ENCODE results near the gene ITGB5. TPM values are rescaled to one million over a fixed set of nuclear protein-coding genes. Genes with fewer than 3 reads are reported as not detected.
A peak's percentile ranks its signal among the peaks of the same experiment; 100 is the strongest.

Gene ITGB5
- total RNA-seq, 1 donor from 2014 or later, result 122 TPM

DNA sequence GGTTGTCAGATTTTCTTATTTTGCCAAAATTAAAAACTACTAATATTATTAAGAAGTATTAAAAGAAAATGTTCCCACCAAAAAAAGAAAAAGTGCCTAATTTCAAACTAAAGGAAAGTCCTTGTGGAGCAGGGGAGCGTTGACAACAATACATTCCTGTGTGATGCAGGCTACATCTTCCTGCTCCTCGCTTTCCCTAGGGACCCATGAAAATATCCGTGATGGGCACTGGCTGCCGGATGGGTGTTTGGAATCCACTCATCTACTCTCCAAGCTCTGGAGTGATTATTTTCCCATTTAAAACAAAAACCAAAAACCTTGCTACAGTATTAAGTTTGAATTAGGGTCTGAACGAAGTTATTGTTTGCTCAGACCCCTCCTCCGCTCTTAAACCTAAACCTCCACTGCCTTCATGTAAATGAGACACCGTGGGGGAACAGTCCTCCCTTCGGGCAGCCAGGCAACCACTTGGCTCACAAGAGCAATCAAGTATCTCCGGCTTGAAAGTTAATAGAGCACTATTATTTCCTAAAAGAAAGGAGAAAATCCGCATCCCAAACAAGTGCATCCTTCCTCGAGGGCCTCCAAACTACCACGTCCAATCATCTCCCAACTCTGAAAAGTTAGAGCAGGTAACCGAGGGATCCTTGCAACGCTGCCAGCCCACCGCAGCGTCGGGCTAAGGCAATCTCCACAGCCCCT, 1.5 kb downstream of the ITGB5 start:
- no peaks in the 10 kb centered on the region for H3K9me3 ChIP-seq (replicated peaks)
- intact Hi-C loops (cut with micrococcal nuclease), result no loop called here
- peak overlapping the region; percentile 93 for H3K27ac ChIP-seq (replicated peaks)
- peaks cover 59% of the 10 kb centered on the region for H3K4me1 ChIP-seq
- H3K4me3 ChIP-seq, result peak overlapping the region; percentile 94
- H3K27me3 ChIP-seq (ENCODE audit: low read depth), result no peaks in the 10 kb centered on the region
- TF ChIP-seq, protein P1, sequence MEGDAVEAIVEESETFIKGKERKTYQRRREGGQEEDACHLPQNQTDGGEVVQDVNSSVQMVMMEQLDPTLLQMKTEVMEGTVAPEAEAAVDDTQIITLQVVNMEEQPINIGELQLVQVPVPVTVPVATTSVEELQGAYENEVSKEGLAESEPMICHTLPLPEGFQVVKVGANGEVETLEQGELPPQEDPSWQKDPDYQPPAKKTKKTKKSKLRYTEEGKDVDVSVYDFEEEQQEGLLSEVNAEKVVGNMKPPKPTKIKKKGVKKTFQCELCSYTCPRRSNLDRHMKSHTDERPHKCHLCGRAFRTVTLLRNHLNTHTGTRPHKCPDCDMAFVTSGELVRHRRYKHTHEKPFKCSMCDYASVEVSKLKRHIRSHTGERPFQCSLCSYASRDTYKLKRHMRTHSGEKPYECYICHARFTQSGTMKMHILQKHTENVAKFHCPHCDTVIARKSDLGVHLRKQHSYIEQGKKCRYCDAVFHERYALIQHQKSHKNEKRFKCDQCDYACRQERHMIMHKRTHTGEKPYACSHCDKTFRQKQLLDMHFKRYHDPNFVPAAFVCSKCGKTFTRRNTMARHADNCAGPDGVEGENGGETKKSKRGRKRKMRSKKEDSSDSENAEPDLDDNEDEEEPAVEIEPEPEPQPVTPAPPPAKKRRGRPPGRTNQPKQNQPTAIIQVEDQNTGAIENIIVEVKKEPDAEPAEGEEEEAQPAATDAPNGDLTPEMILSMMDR (IDR thresholded peaks at IDR 0.05; ENCODE audit: borderline replicate concordance), result no peak
- no peak for DNase-seq
- H3K36me3 ChIP-seq, result no peaks in the 10 kb centered on the region

DNA sequence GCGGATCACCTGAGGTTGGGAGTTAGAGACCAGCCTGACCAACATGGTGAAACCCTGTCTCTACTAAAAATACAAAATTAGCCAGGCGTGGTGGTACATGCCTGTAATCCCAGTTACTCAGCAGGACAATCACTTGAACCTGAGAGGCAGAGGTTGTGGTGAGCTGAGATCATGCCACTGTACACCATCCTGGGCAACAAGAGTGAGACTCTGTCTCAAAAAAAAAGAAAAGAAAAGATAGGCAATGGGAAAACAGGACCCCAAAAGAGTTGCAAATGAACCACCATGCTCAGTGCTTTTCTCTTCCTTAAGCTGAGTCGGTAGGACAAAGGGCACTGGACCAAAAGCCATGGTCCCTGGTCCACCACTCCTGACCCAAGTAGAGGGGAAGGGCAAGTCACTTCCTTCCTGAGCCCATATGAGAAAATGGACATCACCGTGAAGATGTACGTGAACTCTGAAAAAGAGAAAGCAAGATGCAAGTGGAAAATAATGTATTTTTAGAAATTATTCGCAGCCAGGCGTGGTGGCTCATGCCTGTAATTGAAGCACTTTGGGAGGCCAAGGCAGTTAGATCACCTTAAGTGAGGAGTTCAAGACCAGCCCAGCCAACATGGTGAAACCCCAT, 2.6 kb downstream of the ITGB5 start:
- DNase-seq, result no peak
- TF ChIP-seq, protein P1 (IDR thresholded peaks at IDR 0.05; ENCODE audit: borderline replicate concordance), result no peak
- H3K27me3 ChIP-seq (ENCODE audit: low read depth), result no peaks in the 10 kb centered on the region
- H3K4me3 ChIP-seq, result no peak overlapping the region
- H3K9me3 ChIP-seq (replicated peaks), result no peaks in the 10 kb centered on the region
- H3K27ac ChIP-seq (replicated peaks), result peak overlapping the region; percentile 93
- intact Hi-C loops (cut with micrococcal nuclease), result no loop called here
- no peaks in the 10 kb centered on the region for H3K36me3 ChIP-seq
- H3K4me1 ChIP-seq, result peaks cover 65% of the 10 kb centered on the region

DNA sequence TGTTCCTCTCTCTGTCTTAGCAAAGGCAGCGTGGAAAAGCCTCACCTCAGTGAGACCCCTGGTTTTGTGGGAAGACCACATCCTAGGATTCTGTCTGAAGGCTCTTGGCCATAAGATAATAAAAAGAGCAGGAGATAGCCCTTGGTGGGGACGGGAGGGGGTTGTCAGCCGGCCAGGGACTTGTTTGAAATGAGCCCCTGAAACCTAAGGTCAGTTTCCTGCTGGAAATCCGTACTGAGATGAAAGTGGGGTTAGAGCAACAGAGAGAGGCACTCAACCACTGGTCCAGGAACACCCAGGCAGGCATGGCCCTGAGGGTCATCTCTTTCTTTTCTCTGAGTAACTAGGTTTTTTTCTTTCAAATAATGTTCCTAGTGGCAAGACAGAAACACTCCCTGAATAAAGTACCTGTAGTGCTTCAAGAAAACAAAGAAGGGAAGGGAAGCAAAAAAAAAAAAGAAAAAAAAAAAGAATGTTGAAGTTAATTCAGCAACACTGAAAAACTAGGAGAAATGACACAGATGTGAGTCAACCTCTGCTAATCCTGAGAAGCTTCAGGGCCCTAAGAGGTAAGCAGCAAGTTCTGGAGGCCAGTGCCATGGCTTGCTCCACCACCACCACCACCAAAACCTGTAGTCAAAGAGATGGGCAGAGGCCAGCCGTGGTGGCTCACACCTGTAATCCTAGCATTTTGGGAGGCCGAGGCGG, 3.2 kb downstream of the ITGB5 start:
- DNase-seq, result no peak
- H3K4me3 ChIP-seq, result no peak overlapping the region
- H3K27ac ChIP-seq (replicated peaks), result peak overlapping the region; percentile 93
- peaks cover 72% of the 10 kb centered on the region for H3K4me1 ChIP-seq
- no peaks in the 10 kb centered on the region for H3K36me3 ChIP-seq
- intact Hi-C loops (cut with micrococcal nuclease), result no loop called here
- TF ChIP-seq, protein P1 (IDR thresholded peaks at IDR 0.05; ENCODE audit: borderline replicate concordance), result no peak
- no peaks in the 10 kb centered on the region for H3K9me3 ChIP-seq (replicated peaks)
- no peaks in the 10 kb centered on the region for H3K27me3 ChIP-seq (ENCODE audit: low read depth)

DNA sequence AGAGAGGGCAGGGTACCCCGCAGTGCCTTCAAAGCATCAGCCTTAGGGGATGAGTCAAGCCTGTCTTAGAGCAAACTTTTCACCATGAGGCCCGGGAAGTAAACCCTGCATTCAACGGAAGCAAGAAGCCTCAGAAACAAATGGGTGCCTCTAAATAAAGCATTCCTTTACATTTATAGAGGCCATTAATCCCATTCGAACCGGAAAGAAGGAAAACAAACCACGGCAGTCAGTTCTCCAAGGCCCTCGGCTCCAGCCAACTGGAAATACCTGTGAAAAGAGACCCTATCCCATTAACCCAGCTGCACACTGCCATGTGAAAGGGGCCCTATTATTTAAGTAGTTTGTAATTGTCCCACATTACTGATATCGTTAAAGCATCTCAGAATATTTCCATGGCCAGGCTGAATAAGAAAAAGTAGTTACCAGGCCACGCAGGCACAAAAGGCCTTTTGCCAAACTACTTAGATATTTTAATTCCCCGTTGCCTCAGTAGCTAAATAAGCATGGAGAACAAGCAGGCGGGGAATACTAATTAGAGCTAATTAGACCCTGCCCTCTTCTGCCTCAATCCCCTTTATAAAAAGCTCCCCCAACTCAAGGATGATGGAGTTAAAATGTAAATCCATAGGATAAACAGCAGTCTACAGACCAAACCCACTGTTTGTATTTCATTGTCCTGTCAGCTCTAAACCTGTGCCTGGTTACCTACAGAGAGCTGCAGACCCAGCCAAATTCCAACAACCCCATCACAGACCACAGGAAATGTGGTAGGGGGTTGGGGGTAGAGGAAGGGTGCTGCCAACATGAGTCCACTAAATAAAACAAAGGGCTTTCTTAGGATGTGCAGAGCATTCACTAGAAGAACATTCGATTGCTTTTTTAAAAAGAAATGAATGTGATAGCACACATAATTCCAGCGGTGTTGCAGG, 4.1 kb downstream of the ITGB5 start:
- no peaks in the 10 kb centered on the region for H3K27me3 ChIP-seq (ENCODE audit: low read depth)
- TF ChIP-seq, protein P1 (IDR thresholded peaks at IDR 0.05; ENCODE audit: borderline replicate concordance), result no peak
- peaks cover 80% of the 10 kb centered on the region for H3K4me1 ChIP-seq
- no peak overlapping the region for H3K4me3 ChIP-seq
- no peaks in the 10 kb centered on the region for H3K9me3 ChIP-seq (replicated peaks)
- DNase-seq, result no peak
- intact Hi-C loops (cut with micrococcal nuclease), result no loop called here
- no peaks in the 10 kb centered on the region for H3K36me3 ChIP-seq
- peak overlapping the region; percentile 24 for H3K27ac ChIP-seq (replicated peaks)
